Osteocyte (in vitro differentiated cells): Measurements from ENCODE around the gene MESP2. TPM values are rescaled to one million over a fixed set of nuclear protein-coding genes. Genes with fewer than 3 reads are reported as not detected.
A peak's percentile ranks its signal among the peaks of the same experiment; 100 is the strongest.

ENCODE experiments used
- DNase-seq: peaks from one replicate; pipeline ENCODE4 v3.0.0; 2021; ENCODE audit warnings: mixed read lengths; ENCODE audit not compliant: unreplicated experiment; ENCODE audit errors: extremely low spot score
- H3K27ac Mint-ChIP-seq: one replicate; pipeline ENCODE4 v1.8.0; 2021; ENCODE audit warnings: mild to moderate bottlenecking, mixed read lengths; ENCODE audit not compliant: unreplicated experiment
- H3K27me3 Mint-ChIP-seq: one replicate; pipeline ENCODE4 v1.8.0; 2021; ENCODE audit warnings: mixed read lengths; ENCODE audit not compliant: unreplicated experiment
- H3K36me3 Mint-ChIP-seq: one replicate; pipeline ENCODE4 v1.8.0; 2021; ENCODE audit warnings: mixed read lengths; ENCODE audit not compliant: unreplicated experiment
- H3K4me1 Mint-ChIP-seq: one replicate; pipeline ENCODE4 v1.8.0; 2021; ENCODE audit warnings: mixed read lengths; ENCODE audit not compliant: unreplicated experiment
- H3K4me3 Mint-ChIP-seq: one replicate; pipeline ENCODE4 v1.8.0; 2021; ENCODE audit warnings: mild to moderate bottlenecking, moderate library complexity, mixed read lengths; ENCODE audit not compliant: unreplicated experiment
- H3K9me3 Mint-ChIP-seq: one replicate; pipeline ENCODE4 v1.8.0; 2021; ENCODE audit warnings: mixed read lengths; ENCODE audit not compliant: unreplicated experiment
- CTCF ChIP-seq: fragments of 200-600 bp; sonication (generic); IDR thresholded peaks from 2 replicates; pipeline ENCODE4 v1.5.0; 2021; ENCODE audit warnings: antibody characterized with exemption, mild to moderate bottlenecking, moderate library complexity
- total RNA-seq: library from RNA; stranded (reverse); gene quantifications from 2 replicates; pipeline ENCODE4 v1.2.1, GENCODE V29; 2021

The MESP2 gene
- total RNA-seq, 1 donor from 2014 or later, result not detected

GRCh38 chr15:89772932-89773583 lies 3.1 kb upstream of the MESP2 start:
- H3K36me3 Mint-ChIP-seq, result no peaks in the 10 kb centered on the region
- TF ChIP-seq CTCF, result peak; percentile 37
- no peak overlapping the region for H3K4me3 Mint-ChIP-seq
- peaks cover 19% of the 10 kb centered on the region for H3K4me1 Mint-ChIP-seq
- no peaks in the 10 kb centered on the region for H3K27me3 Mint-ChIP-seq
- no peaks in the 10 kb centered on the region for H3K9me3 Mint-ChIP-seq
- H3K27ac Mint-ChIP-seq, result peak overlapping the region; percentile 72
- no peak for DNase-seq

DNA sequence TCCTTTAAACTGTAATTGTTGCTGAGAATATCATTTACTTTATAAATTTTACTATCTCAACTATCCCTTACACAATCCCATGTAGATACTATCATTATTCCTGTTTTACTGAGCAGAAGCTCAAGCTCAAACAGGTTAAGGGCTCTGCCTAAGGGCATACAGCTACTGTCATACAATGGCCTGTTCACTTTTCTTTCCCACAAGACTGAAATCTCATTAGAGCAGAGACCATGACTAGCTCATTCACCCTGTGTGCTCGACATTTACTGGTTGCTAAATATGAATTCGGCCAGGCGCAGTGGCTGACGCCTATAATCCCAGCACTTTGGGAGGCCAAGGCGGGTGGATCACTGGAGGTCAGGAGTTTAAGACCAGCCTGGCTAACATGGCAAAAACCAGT lies 1.6 kb upstream of the MESP2 start:
- H3K9me3 Mint-ChIP-seq, result no peaks in the 10 kb centered on the region
- no peak for TF ChIP-seq CTCF
- H3K36me3 Mint-ChIP-seq, result no peaks in the 10 kb centered on the region
- H3K4me3 Mint-ChIP-seq, result no peak overlapping the region
- H3K27me3 Mint-ChIP-seq, result no peaks in the 10 kb centered on the region
- DNase-seq, result no peak
- H3K27ac Mint-ChIP-seq, result no peak overlapping the region
- peaks cover 17% of the 10 kb centered on the region for H3K4me1 Mint-ChIP-seq

DNA sequence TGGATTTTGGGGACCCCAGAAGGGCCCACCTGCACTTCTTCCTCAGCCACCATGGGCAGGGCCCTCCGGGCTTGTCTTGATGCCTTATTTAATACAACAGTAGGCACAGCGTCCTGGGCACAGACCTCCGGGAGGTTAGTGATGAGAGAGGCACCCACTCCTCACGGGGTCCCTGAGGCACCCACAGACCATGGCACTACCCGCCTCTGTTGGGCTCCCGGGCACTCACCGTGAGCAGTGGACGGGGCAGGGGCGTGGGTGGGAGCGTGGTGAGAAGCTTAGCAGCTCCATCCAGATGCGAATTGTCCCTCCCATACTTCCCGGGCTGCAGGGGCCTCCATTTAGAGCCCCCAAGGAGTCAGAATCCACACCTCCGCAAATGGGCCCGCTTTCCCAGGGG lies 317 bp upstream of the MESP2 start:
- H3K27me3 Mint-ChIP-seq, result no peaks in the 10 kb centered on the region
- no peak for DNase-seq
- no peak for TF ChIP-seq CTCF
- H3K4me1 Mint-ChIP-seq, result peaks cover 21% of the 10 kb centered on the region
- H3K9me3 Mint-ChIP-seq, result no peaks in the 10 kb centered on the region
- H3K27ac Mint-ChIP-seq, result no peak overlapping the region
- no peak overlapping the region for H3K4me3 Mint-ChIP-seq
- H3K36me3 Mint-ChIP-seq, result no peaks in the 10 kb centered on the region

GRCh38 chr15:89777073-89777751 lies 1.1 kb downstream of the MESP2 start:
- Mint-ChIP-seq H3K4me1 (peaks cover 30% of the 10 kb centered on the region), H3K9me3 (no peaks in the 10 kb centered on the region), H3K4me3 (peak overlapping the region; percentile 42), H3K27me3 (no peaks in the 10 kb centered on the region), H3K27ac (no peak overlapping the region), H3K36me3 (no peaks in the 10 kb centered on the region)
- TF ChIP-seq CTCF, result no peak
- DNase-seq, result no peak

- TF ChIP-seq CTCF, result no peak
- peaks cover 24% of the 10 kb centered on the region for H3K4me1 Mint-ChIP-seq
- no peaks in the 10 kb centered on the region for H3K36me3 Mint-ChIP-seq
- H3K27ac Mint-ChIP-seq, result no peak overlapping the region
- H3K27me3 Mint-ChIP-seq, result no peaks in the 10 kb centered on the region
- no peak overlapping the region for H3K4me3 Mint-ChIP-seq
- DNase-seq, result no peak
- no peaks in the 10 kb centered on the region for H3K9me3 Mint-ChIP-seq
Observed at GRCh38 chr15:89777782-89778380, 1.7 kb downstream of the MESP2 start.
